Peyer's patch (tissue), 4 donors: Measurements from ENCODE around the gene MS4A18.

Experiments used
- CTCF ChIP-seq, 6 experiments: fragments of 450-650 bp in 4 of 6; fragments of 200-600 bp in 2 of 6; sonication (generic) in 1 of 6; IDR thresholded peaks; one replicate each; pipeline ENCODE4 v1.5.1; 2017 to 2019; ENCODE audit warnings: antibody characterized with exemption in 6 of 6, mild to moderate bottlenecking in 3 of 6, moderate library complexity in 1 of 6
- POLR2A ChIP-seq, 2 donors: fragments of 450-650 bp; IDR thresholded peaks; one replicate each; pipeline ENCODE4 v1.5.1; 2017; ENCODE audit warnings: antibody characterized with exemption in 2 of 2, mild to moderate bottlenecking in 2 of 2, moderate library complexity in 2 of 2

- TF ChIP-seq CTCF (IDR thresholded peaks at IDR 0.05) = no peak
- no peak for TF ChIP-seq POLR2A (IDR thresholded peaks at IDR 0.05)
Measured at GRCh38 chr11:60792521-60792920, 68.0 kb downstream of the MS4A18 start.
